Activated CD4-positive, alpha-beta T cell treated with anti-CD3 and anti-CD28 coated beads, Interleukin-10, Interleukin-2, amounts not matched to agents 100 ng/mL and 50 ng/mL, durations not matched to agents 16 hours and 8 hours (primary cell): ENCODE results near the gene CLDN25.

Source experiments
- DNase-seq: peaks from one replicate; pipeline ENCODE4 v3.0.0-alpha.2; 2020

CLDN25 gene

GRCh38 chr11:113814181-113814580, 34.6 kb downstream of the CLDN25 start:
- DNase-seq = no peak

GRCh38 chr11:113817162-113817561, 37.6 kb downstream of the CLDN25 start:
- DNase-seq = no peak

GRCh38 chr11:113817626-113818025, 38.0 kb downstream of the CLDN25 start:
- DNase-seq = no peak

DNA sequence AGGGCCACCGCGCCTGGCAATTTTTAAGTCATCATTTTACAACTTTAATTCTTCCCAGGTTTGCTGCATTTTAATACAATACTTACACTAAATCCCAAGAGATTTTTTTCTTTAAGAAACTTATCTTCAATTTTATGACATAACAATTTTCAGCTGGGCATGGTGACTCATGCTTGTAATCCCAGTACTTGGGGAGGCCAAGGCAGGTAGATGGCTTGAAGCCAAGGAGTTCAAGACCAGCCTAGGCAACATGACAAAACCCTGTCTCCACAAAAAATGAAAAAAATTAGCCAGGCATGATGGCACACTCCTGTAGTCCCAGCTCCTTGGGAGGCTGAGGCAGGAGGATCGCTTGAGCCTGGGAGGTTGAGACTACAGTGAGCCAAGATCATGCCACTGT, 38.8 kb downstream of the CLDN25 start:
- DNase-seq = no peak

- no peak for DNase-seq
These were observed 47.9 kb downstream of the CLDN25 start for GRCh38 chr11:113827477-113827876.

DNA sequence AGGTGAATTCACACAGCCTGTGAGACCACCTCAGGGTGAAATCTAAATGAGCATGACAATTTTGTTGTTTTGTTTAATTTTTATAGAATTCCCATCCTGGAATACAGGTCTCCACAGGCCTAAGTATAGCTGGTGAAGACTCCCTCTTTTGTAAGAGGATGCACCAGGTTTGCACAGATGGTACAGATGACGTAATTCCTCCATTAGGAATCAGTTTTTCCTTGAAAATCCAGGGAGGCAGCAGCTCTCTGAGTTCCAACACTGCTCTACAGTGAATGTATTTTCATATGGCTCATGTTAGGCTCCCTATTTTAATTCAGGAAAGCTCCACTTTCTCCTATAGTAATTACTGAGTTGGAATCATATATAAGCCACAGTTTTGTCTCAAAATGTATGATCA, 48.6 kb downstream of the CLDN25 start:
- no peak for DNase-seq

DNA sequence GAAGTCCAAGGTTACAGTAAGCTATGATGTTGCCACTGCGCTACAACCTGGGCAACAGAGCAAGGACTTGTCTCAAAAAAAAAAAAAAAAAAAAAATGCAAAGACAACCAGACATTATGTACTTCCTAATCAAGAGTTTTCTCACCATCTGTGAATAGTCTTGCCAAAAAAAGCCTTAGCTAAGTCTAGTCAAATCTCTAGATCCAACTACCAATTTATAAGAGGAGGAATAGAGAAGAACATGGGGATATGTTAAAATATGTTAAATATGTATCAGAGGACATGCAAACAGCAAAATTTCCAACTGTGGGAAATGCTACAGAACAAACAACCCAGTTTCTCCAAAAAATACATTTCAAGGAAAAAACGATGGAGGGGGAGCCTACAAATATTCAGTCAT, 50.2 kb downstream of the CLDN25 start:
- DNase-seq = no peak
